Gastrocnemius medialis (tissue), 4 donors: Measurements from ENCODE around the gene PTPRN2. TPM values are rescaled to one million over a fixed set of nuclear protein-coding genes. Genes with fewer than 3 reads are reported as not detected.

Source experiments
- ATAC-seq, 2 donors: fragments of 150-250 bp; one replicate each; pipeline ENCODE4 v1.9.1; 2016
- DNase-seq, 2 donors: peaks; one replicate each; pipeline ENCODE4 v3.0.0-alpha.2; 2019
- H3K27ac ChIP-seq, 4 donors: fragments of 200-600 bp; sonication (generic); 1 replicate in 1 of 4; 2 replicates in 3 of 4; pipeline ENCODE4 v1.5.1; 2016 to 2018; ENCODE audit warnings: mild to moderate bottlenecking in 2 of 4, moderate library complexity in 1 of 4
- H3K27me3 ChIP-seq, 3 donors: fragments of 200-600 bp; sonication (generic) in 2 of 3; 1 replicate in 1 of 3; 2 replicates in 2 of 3; pipeline versions ENCODE4 v1.5.1 to v1.6.0; 2016 to 2019; ENCODE audit warnings: mild to moderate bottlenecking in 1 of 3, moderate library complexity in 1 of 3
- H3K36me3 ChIP-seq, 2 donors: fragments of 200-600 bp; sonication (generic) in 1 of 2; one replicate each; pipeline ENCODE4 v1.5.1; 2017 to 2018
- H3K4me1 ChIP-seq, 2 donors: fragments of 200-600 bp; sonication (generic) in 1 of 2; one replicate each; pipeline ENCODE4 v1.5.1; 2016 to 2017; ENCODE audit warnings: mild to moderate bottlenecking in 2 of 2
- H3K4me3 ChIP-seq, 4 donors: fragments of 200-600 bp; sonication (generic) in 3 of 4; 1 replicate in 1 of 4; 2 replicates in 3 of 4; pipeline ENCODE4 v1.5.1; 2016 to 2019; ENCODE audit warnings: mild to moderate bottlenecking in 2 of 4
- H3K9me3 ChIP-seq, 3 donors: fragments of 200-600 bp; sonication (generic) in 2 of 3; 1 replicate in 1 of 3; 2 replicates in 2 of 3; pipeline ENCODE4 v1.5.1; 2016 to 2019
- POLR2A ChIP-seq, 2 donors: fragments of 450-650 bp; IDR thresholded peaks; one replicate each; pipeline ENCODE4 v1.6.1; 2017; ENCODE audit warnings: antibody characterized with exemption in 2 of 2, mild to moderate bottlenecking in 2 of 2, moderate library complexity in 2 of 2
- in situ Hi-C, 4 donors: fragments of 200-750 bp; cut with MboI; loops; one replicate each; pipeline versions ENCODE4 v1.15.0 to v1.8.0; 2017; ENCODE audit warnings: low sequenced_read_pairs in 4 of 4
- intact Hi-C: fragments of 100-400 bp; cut with DNase I; formaldehyde crosslinking; loops from one replicate; pipeline ENCODE4 v1.15.1; 2023; ENCODE audit warnings: low total_unique reads
- total RNA-seq, 4 donors: library from RNA; depleted of rRNA; stranded (reverse); fragments of >200 nt; gene quantifications; one replicate each; pipeline versions ENCODE4 v1.1.0 to v1.2.3, GENCODE V29; 2016
- TF ChIP-seq, protein P1 (sequence below), 5 experiments: fragments of 450-650 bp in 3 of 5; fragments of 200-600 bp in 2 of 5; sonication (generic) in 2 of 5; IDR thresholded peaks in 4 of 5; conservative IDR thresholded peaks in 1 of 5; 1 replicate in 4 of 5; 2 replicates in 1 of 5; pipeline ENCODE4 v1.5.1; 2016 to 2019; ENCODE audit warnings: antibody characterized with exemption in 5 of 5, mild to moderate bottlenecking in 3 of 5, moderate library complexity in 3 of 5

Gene PTPRN2
- total RNA-seq, 4 donors from 2014 or later, result 0.66 to 0.85 (median 0.81) TPM

DNA sequence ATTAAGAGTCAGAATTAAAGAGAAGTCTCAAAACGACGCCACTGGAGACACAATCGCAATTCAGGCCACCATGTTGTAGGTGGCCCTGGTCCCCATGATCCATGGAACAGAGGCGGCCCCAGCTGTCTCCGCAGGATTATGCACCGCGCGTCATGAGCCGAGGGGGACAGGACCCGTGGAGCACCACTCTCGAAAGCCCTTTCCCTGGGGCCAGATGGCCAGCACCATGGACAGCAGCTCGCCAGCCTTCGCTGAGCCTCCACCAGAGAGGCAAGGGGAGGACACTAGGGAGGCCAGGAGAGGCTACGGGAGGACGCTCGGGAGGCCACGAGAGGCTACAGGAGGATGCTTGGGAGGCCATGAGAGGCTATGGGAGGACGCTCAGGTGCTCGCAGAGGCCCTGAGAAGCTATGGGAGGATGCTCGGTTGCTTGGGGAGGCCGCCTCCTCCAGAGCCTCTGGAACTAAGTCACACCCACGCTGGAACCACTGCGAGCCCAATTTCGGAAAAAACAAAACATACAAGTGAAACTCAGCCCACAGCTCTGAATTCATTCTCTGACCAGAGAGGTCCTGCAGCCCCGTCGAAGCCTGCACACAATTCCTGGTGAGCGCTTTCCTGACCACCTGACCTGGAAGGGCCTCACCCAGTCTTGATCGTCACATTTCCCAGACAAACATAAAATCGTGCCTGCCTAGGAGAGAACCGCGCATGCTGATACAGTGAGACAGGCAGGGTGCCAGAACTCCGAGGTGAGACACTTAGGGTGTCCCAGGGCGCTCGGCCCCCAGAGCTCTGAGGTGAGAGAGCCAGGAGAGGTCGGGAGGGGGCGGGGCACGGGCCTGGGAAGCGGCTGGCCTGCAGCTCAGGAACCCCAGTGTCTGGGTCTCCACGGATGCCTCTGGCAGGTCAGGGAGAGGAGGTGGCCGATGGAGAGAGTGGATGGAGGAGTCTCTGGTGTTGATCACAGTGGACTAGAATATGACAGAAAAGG, 224.4 kb downstream of the PTPRN2 start:
- no peak for TF ChIP-seq POLR2A (IDR thresholded peaks at IDR 0.05)
- TF ChIP-seq, protein P1, sequence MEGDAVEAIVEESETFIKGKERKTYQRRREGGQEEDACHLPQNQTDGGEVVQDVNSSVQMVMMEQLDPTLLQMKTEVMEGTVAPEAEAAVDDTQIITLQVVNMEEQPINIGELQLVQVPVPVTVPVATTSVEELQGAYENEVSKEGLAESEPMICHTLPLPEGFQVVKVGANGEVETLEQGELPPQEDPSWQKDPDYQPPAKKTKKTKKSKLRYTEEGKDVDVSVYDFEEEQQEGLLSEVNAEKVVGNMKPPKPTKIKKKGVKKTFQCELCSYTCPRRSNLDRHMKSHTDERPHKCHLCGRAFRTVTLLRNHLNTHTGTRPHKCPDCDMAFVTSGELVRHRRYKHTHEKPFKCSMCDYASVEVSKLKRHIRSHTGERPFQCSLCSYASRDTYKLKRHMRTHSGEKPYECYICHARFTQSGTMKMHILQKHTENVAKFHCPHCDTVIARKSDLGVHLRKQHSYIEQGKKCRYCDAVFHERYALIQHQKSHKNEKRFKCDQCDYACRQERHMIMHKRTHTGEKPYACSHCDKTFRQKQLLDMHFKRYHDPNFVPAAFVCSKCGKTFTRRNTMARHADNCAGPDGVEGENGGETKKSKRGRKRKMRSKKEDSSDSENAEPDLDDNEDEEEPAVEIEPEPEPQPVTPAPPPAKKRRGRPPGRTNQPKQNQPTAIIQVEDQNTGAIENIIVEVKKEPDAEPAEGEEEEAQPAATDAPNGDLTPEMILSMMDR (IDR thresholded peaks at IDR 0.05 in 4 of 5, conservative IDR thresholded peaks at IDR 0.05 in 1 of 5), result no peak
- intact Hi-C loops, result no loop called here
- H3K27ac ChIP-seq, result no peak overlapping the region
- in situ Hi-C loops, result no loop called here
- ATAC-seq (no peak), DNase-seq (no peak)
- H3K4me3 ChIP-seq, result no peak overlapping the region
- H3K36me3 ChIP-seq, result no peaks in the 10 kb centered on the region
- no peaks in the 10 kb centered on the region for H3K9me3 ChIP-seq
- no peaks in the 10 kb centered on the region for H3K4me1 ChIP-seq
- no peaks in the 10 kb centered on the region for H3K27me3 ChIP-seq

DNA sequence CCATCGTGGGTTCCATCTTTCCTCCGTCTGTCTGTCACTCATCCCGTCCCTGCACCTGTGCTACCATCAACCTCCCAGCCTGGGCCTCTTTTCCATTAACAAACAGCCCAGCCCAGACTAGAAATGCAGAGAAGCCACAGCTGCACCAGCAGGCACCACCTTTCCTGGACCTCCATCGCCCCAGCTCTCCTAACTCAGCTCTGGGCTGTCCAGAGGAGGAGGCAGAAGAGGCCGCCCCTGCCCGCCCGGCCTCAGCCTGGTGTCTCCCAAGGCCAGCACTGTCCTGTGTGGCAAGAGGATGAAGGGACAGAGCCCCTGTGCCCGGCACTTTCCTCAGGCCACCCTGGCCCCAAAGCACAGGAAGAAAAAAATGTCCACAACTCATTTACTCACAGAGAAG, 225.6 kb downstream of the PTPRN2 start:
- DNase-seq, result no peak
- no peaks in the 10 kb centered on the region for H3K27me3 ChIP-seq
- H3K9me3 ChIP-seq, result no peaks in the 10 kb centered on the region
- no peaks in the 10 kb centered on the region for H3K4me1 ChIP-seq
- H3K27ac ChIP-seq, result no peak overlapping the region
- in situ Hi-C loops (no loop called here), intact Hi-C loops (no loop called here)
- H3K4me3 ChIP-seq, result no peak overlapping the region
- H3K36me3 ChIP-seq, result no peaks in the 10 kb centered on the region
- ATAC-seq, result no peak
- no peak for TF ChIP-seq POLR2A (IDR thresholded peaks at IDR 0.05)
- TF ChIP-seq, protein P1 (IDR thresholded peaks at IDR 0.05 in 4 of 5, conservative IDR thresholded peaks at IDR 0.05 in 1 of 5), result no peak

GRCh38 chr7:158361326-158361946, 226.2 kb downstream of the PTPRN2 start:
- H3K27ac ChIP-seq, result no peak overlapping the region
- H3K4me1 ChIP-seq, result no peaks in the 10 kb centered on the region
- ATAC-seq (no peak), DNase-seq (no peak)
- no peaks in the 10 kb centered on the region for H3K27me3 ChIP-seq
- no peaks in the 10 kb centered on the region for H3K36me3 ChIP-seq
- in situ Hi-C loops, result no loop called here
- H3K9me3 ChIP-seq, result no peaks in the 10 kb centered on the region
- intact Hi-C loops, result no loop called here
- TF ChIP-seq, protein P1 (IDR thresholded peaks at IDR 0.05 in 4 of 5, conservative IDR thresholded peaks at IDR 0.05 in 1 of 5), result no peak
- no peak for TF ChIP-seq POLR2A (IDR thresholded peaks at IDR 0.05)
- no peak overlapping the region for H3K4me3 ChIP-seq

- Histone ChIP-seq H3K27me3 (no peaks in the 10 kb centered on the region), H3K4me3 (no peak overlapping the region), H3K36me3 (no peaks in the 10 kb centered on the region), H3K27ac (no peak overlapping the region), H3K4me1 (no peaks in the 10 kb centered on the region), H3K9me3 (no peaks in the 10 kb centered on the region)
- intact Hi-C loops (no loop called here), in situ Hi-C loops (no loop called here)
- no peak for TF ChIP-seq POLR2A (IDR thresholded peaks at IDR 0.05)
- TF ChIP-seq, protein P1 (IDR thresholded peaks at IDR 0.05 in 4 of 5, conservative IDR thresholded peaks at IDR 0.05 in 1 of 5), result no peak
- DNase-seq, result no peak
- ATAC-seq, result no peak
Observed at GRCh38 chr7:158358926-158359645, 228.5 kb downstream of the PTPRN2 start.
